ENCODE results near the gene HPCAL1. TPM values are rescaled to one million over a fixed set of nuclear protein-coding genes. Genes with fewer than 3 reads are reported as not detected.

HPCAL1 gene
- total RNA-seq, 2 donors from 2014 or later: 22.5 to 203 TPM

GRCh38 chr2:10437806-10438205, 135.1 kb downstream of the HPCAL1 start:
- intact Hi-C loops (cut with DNase I): loop anchor here (10.0 kb wide), 1 partner anchor 633 kb away; no protein-coding TSS in a partner anchor
- WGBS: 58% methylated on average over 9 of the region's 9 CpGs
- Histone ChIP-seq H3K27me3 (replicated peaks; ENCODE audit: insufficient read depth) (no peaks in the 10 kb centered on the region), H3K9me3 (no peaks in the 10 kb centered on the region), H3K4me1 (replicated peaks) (no peaks in the 10 kb centered on the region), H3K36me3 (peaks cover 0 to 5% of the 10 kb centered on the region in 2 donors), H3K27ac (no peak overlapping the region), H3K4me3 (no peak overlapping the region)
- TF ChIP-seq CTCF (IDR thresholded peaks at IDR 0.05) (no peak), POLR2A (IDR thresholded peaks at IDR 0.05) (no peak), POLR2AphosphoS5 (IDR thresholded peaks at IDR 0.05) (peak; percentile 39)
- DNase-seq (ENCODE audit: low spot score): no peak

GRCh38 chr2:10438688-10439087, 136.0 kb downstream of the HPCAL1 start:
- Histone ChIP-seq H3K4me3 (no peak overlapping the region), H3K4me1 (replicated peaks) (no peaks in the 10 kb centered on the region), H3K9me3 (no peaks in the 10 kb centered on the region), H3K27me3 (replicated peaks; ENCODE audit: insufficient read depth) (no peaks in the 10 kb centered on the region), H3K36me3 (peaks cover 0 to 13% of the 10 kb centered on the region in 2 donors), H3K27ac (no peak overlapping the region)
- intact Hi-C loops (cut with DNase I): loop anchor here (10.0 kb wide), 1 partner anchor 634 kb away; no protein-coding TSS in a partner anchor
- WGBS: 85% methylated on average over 14 of the region's 14 CpGs
- no peak for TF ChIP-seq CTCF (IDR thresholded peaks at IDR 0.05)
- no peak for TF ChIP-seq POLR2A (IDR thresholded peaks at IDR 0.05)
- no peak for TF ChIP-seq POLR2AphosphoS5 (IDR thresholded peaks at IDR 0.05)
- DNase-seq (ENCODE audit: low spot score): no peak

GRCh38 chr2:10439185-10439879, 136.6 kb downstream of the HPCAL1 start:
- TF ChIP-seq POLR2AphosphoS5 (IDR thresholded peaks at IDR 0.05): no peak
- no peak for TF ChIP-seq POLR2A (IDR thresholded peaks at IDR 0.05)
- TF ChIP-seq CTCF (IDR thresholded peaks at IDR 0.05): no peak
- 66% methylated on average over 11 of the region's 11 CpGs for WGBS
- H3K4me1 ChIP-seq (replicated peaks): no peaks in the 10 kb centered on the region
- no peak overlapping the region for H3K27ac ChIP-seq
- H3K4me3 ChIP-seq: no peak overlapping the region
- no peak for DNase-seq (ENCODE audit: low spot score)
- peaks cover 0 to 16% of the 10 kb centered on the region in 2 donors for H3K36me3 ChIP-seq
- intact Hi-C loops (cut with DNase I): loop anchor here (10.0 kb wide), 1 partner anchor 635 kb away; no protein-coding TSS in a partner anchor
- H3K27me3 ChIP-seq (replicated peaks; ENCODE audit: insufficient read depth): no peaks in the 10 kb centered on the region
- H3K9me3 ChIP-seq: no peaks in the 10 kb centered on the region

GRCh38 chr2:10439971-10440370, 137.3 kb downstream of the HPCAL1 start:
- H3K4me1 ChIP-seq (replicated peaks): no peaks in the 10 kb centered on the region
- no peak overlapping the region for H3K27ac ChIP-seq
- no peaks in the 10 kb centered on the region for H3K27me3 ChIP-seq (replicated peaks; ENCODE audit: insufficient read depth)
- WGBS: 76% methylated on average over 8 of the region's 8 CpGs
- H3K9me3 ChIP-seq: no peaks in the 10 kb centered on the region
- no peak overlapping the region for H3K4me3 ChIP-seq
- peaks cover 0 to 17% of the 10 kb centered on the region in 2 donors for H3K36me3 ChIP-seq
- DNase-seq (ENCODE audit: low spot score): no peak
- intact Hi-C loops (cut with DNase I): loop anchor here (10.0 kb wide), 2 partner anchors 225 to 635 kb away; no protein-coding TSS in a partner anchor
- TF ChIP-seq POLR2AphosphoS5 (IDR thresholded peaks at IDR 0.05) (no peak), POLR2A (IDR thresholded peaks at IDR 0.05) (no peak), CTCF (IDR thresholded peaks at IDR 0.05) (no peak)

- H3K9me3 ChIP-seq: no peaks in the 10 kb centered on the region
- no peak overlapping the region for H3K27ac ChIP-seq
- no peak overlapping the region for H3K4me3 ChIP-seq
- intact Hi-C loops (cut with DNase I): loop anchor here (10.0 kb wide), 1 partner anchor 224 kb away; no protein-coding TSS in a partner anchor
- 91% methylated on average over 6 of the region's 6 CpGs for WGBS
- no peak for DNase-seq (ENCODE audit: low spot score)
- no peaks in the 10 kb centered on the region for H3K27me3 ChIP-seq (replicated peaks; ENCODE audit: insufficient read depth)
- TF ChIP-seq POLR2AphosphoS5 (IDR thresholded peaks at IDR 0.05) (no peak), CTCF (IDR thresholded peaks at IDR 0.05) (no peak), POLR2A (IDR thresholded peaks at IDR 0.05) (no peak)
- H3K4me1 ChIP-seq (replicated peaks): no peaks in the 10 kb centered on the region
- H3K36me3 ChIP-seq: peaks cover 0 to 17% of the 10 kb centered on the region in 2 donors
Measured at GRCh38 chr2:10440736-10441135, 138.0 kb downstream of the HPCAL1 start.

Data from prostate gland (tissue), 2 donors.